Measurements from ENCODE around the gene ANKRD13C. TPM values are rescaled to one million over a fixed set of nuclear protein-coding genes. Genes with fewer than 3 reads are reported as not detected.

Gene ANKRD13C
- total RNA-seq, 3 donors from 2014 or later, result 20.8 to 29.9 (median 28.5) TPM

GRCh38 chr1:70221238-70222121 lies 133.0 kb downstream of the ANKRD13C start, which contains the start of gene SRSF11:
SRSF11 (plus strand) TSS chr1:70221380; CDS start chr1:70221637, 257 bp downstream.
- TF ChIP-seq CTCF (IDR thresholded peaks at IDR 0.05) (peak in 1 of 3 donors; percentile 38), POLR2AphosphoS5 (IDR thresholded peaks at IDR 0.05) (peak; percentile 60 to 94 (median 90)), POLR2A (IDR thresholded peaks at IDR 0.05) (peak; percentile 63)
- peak; percentile 91 to 95 for DNase-seq (ENCODE audit: low spot score in 2 of 2)
- H3K36me3 ChIP-seq, result no peaks in the 10 kb centered on the region
- H3K4me1 ChIP-seq, result no peaks in the 10 kb centered on the region
- peak within 1 kb of the TSS; percentile 58 to 79 (median 70) for H3K4me3 ChIP-seq
- no peaks in the 10 kb centered on the region for H3K27me3 ChIP-seq
- H3K9me3 ChIP-seq, result no peaks in the 10 kb centered on the region
- intact Hi-C loops (cut with DNase I; ENCODE audit: low total_unique reads), result loop anchor here (2.0 kb wide), 1 partner anchor 41 kb away; no protein-coding TSS in a partner anchor
- H3K27ac ChIP-seq, result peak within 1 kb of the TSS; percentile 98 to 99

GRCh38 chr1:70220517-70221237 lies 133.8 kb downstream of the ANKRD13C start:
- DNase-seq (ENCODE audit: low spot score in 2 of 2), result no peak
- TF ChIP-seq POLR2A (IDR thresholded peaks at IDR 0.05) (no peak), POLR2AphosphoS5 (IDR thresholded peaks at IDR 0.05) (no peak), CTCF (IDR thresholded peaks at IDR 0.05) (no peak)
- Histone ChIP-seq H3K27ac (peak overlapping the region in 1 of 2 donors; percentile 99), H3K4me3 (peak overlapping the region; percentile 58 to 79 (median 70)), H3K36me3 (no peaks in the 10 kb centered on the region), H3K9me3 (no peaks in the 10 kb centered on the region), H3K4me1 (no peaks in the 10 kb centered on the region), H3K27me3 (no peaks in the 10 kb centered on the region)
- intact Hi-C loops (cut with DNase I; ENCODE audit: low total_unique reads), result loop anchor here (2.0 kb wide), 1 partner anchor 42 kb away; no protein-coding TSS in a partner anchor

DNA sequence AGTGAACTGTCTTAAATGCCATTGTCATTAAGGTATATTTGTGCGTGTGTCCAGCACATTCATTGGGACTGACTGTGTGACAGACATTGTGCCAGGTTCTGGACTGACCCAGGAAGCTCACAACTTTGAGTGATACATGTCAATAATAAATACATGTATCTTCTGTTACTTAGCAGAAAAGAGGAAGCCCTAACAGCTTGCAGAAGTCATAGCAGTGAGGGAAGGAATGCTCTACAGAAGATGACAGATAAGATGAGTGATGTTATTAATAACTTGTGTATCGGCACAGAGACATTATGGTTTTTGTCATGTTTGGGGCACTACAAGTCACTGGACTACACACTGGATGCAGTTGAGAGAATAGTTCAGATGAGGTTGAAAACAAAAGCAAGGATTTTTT lies 134.5 kb downstream of the ANKRD13C start:
- intact Hi-C loops (cut with DNase I; ENCODE audit: low total_unique reads), result loop anchor here (2.0 kb wide), 1 partner anchor 43 kb away; no protein-coding TSS in a partner anchor
- H3K27me3 ChIP-seq, result no peaks in the 10 kb centered on the region
- H3K27ac ChIP-seq, result no peak overlapping the region
- no peaks in the 10 kb centered on the region for H3K9me3 ChIP-seq
- H3K4me1 ChIP-seq, result no peaks in the 10 kb centered on the region
- no peak for TF ChIP-seq POLR2A (IDR thresholded peaks at IDR 0.05)
- no peak for TF ChIP-seq POLR2AphosphoS5 (IDR thresholded peaks at IDR 0.05)
- no peak for TF ChIP-seq CTCF (IDR thresholded peaks at IDR 0.05)
- DNase-seq (ENCODE audit: low spot score in 2 of 2), result no peak
- no peaks in the 10 kb centered on the region for H3K36me3 ChIP-seq
- no peak overlapping the region for H3K4me3 ChIP-seq

DNA sequence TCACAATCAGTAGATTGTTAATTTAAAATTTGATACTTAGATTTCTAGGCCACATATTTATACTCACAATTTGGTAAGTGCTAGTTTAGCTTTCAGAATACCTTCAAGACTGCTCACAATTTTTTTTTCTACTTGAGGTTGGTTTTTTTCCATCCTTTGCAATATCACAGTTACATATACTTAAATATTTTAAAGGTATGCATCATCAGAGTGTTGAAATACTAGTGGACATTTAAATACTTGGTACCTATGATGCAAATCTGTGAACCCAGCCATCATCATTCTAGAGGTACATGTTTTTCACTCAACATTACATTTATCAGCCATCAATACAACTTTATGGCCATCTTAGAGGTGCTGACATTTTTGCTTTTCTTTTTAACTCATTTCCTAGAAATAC lies 143.0 kb downstream of the ANKRD13C start:
- H3K4me1 ChIP-seq, result peaks cover 0 to 8% of the 10 kb centered on the region in 2 donors
- no peak overlapping the region for H3K27ac ChIP-seq
- H3K4me3 ChIP-seq, result no peak overlapping the region
- no peak for DNase-seq (ENCODE audit: low spot score in 2 of 2)
- H3K27me3 ChIP-seq, result no peaks in the 10 kb centered on the region
- H3K9me3 ChIP-seq, result no peaks in the 10 kb centered on the region
- TF ChIP-seq CTCF (IDR thresholded peaks at IDR 0.05) (no peak), POLR2A (IDR thresholded peaks at IDR 0.05) (no peak), POLR2AphosphoS5 (IDR thresholded peaks at IDR 0.05) (no peak)
- intact Hi-C loops (cut with DNase I; ENCODE audit: low total_unique reads), result no loop called here
- no peaks in the 10 kb centered on the region for H3K36me3 ChIP-seq
